Neural cell (in vitro differentiated cells): ENCODE results near the gene PRR15L. TPM values are rescaled to one million over a fixed set of nuclear protein-coding genes. Genes with fewer than 3 reads are reported as not detected.
"Not testable (repeated sequence)": the region's sequence is repeated elsewhere in the genome, so short reads cannot be mapped to it uniquely, and the experiment has no call there.

Experiments
- H2AFZ ChIP-seq: fragments of 200-600, 300-800 bp; sonication (generic), shearing (Covaris generic); 2 replicates; pipeline ENCODE4 v1.6.0; 2014; ENCODE audit warnings: low read depth, mild to moderate bottlenecking, antibody characterized with exemption, low read length, moderate library complexity
- H3F3A ChIP-seq: fragments of 200-600 bp; shearing (Covaris generic); 2 replicates; pipeline ENCODE4 v1.6.1; 2016; ENCODE audit warnings: mild to moderate bottlenecking, moderate library complexity, mixed read lengths, antibody characterized with exemption, low read length; ENCODE audit not compliant: insufficient read depth, poor library complexity, severe bottlenecking
- H3K27ac ChIP-seq: fragments of 200-600, 300-800 bp; sonication (generic), shearing (Covaris generic); 2 replicates; pipeline ENCODE4 v1.5.1; 2014; ENCODE audit warnings: mild to moderate bottlenecking, low read length, moderate library complexity
- H3K27me3 ChIP-seq: fragments of 300-800, 200-600 bp; sonication (generic), shearing (Covaris generic); 2 replicates; pipeline ENCODE4 v1.6.0; 2014; ENCODE audit warnings: mild to moderate bottlenecking, low read depth, low read length, moderate library complexity; ENCODE audit not compliant: insufficient read depth
- H3K36me3 ChIP-seq: fragments of 300-800, 200-600 bp; sonication (generic), shearing (Covaris generic); 2 replicates; pipeline ENCODE4 v1.5.1; 2014; ENCODE audit warnings: mild to moderate bottlenecking, antibody characterized with exemption, low read length, moderate library complexity; ENCODE audit not compliant: insufficient read depth
- H3K4me2 ChIP-seq: fragments of 300-800, 200-600 bp; sonication (generic), shearing (Covaris generic); 2 replicates; pipeline ENCODE4 v1.6.0; 2014; ENCODE audit warnings: mild to moderate bottlenecking, low read length
- H3K4me3 ChIP-seq: fragments of 300-800, 200-600 bp; sonication (generic), shearing (Covaris generic); 2 replicates; pipeline ENCODE4 v1.5.1; 2014; ENCODE audit warnings: mild to moderate bottlenecking, low read length, moderate library complexity
- H3K79me2 ChIP-seq: fragments of 200-600 bp; shearing (Covaris generic); replicated peaks from 2 replicates; pipeline ENCODE4 v1.6.0; 2014; ENCODE audit warnings: mild to moderate bottlenecking, low read length, moderate library complexity; ENCODE audit not compliant: insufficient read depth
- H3K9ac ChIP-seq: fragments of 300-800, 200-600 bp; sonication (generic), shearing (Covaris generic); 2 replicates; pipeline ENCODE4 v1.6.1; 2016; ENCODE audit warnings: mild to moderate bottlenecking, low read length, mixed read lengths
- H3K9me2 ChIP-seq: fragments of 200-600 bp; shearing (Covaris generic); 2 replicates; pipeline ENCODE4 v1.6.1; 2016; ENCODE audit warnings: mild to moderate bottlenecking, low read length, mixed read lengths; ENCODE audit not compliant: insufficient read depth
- H3K9me3 ChIP-seq: fragments of 200-600, 300-800 bp; sonication (generic), shearing (Covaris generic); 2 replicates; pipeline ENCODE4 v1.6.1; 2016; ENCODE audit warnings: mild to moderate bottlenecking, mixed run types, low read length, moderate library complexity, mixed read lengths
- H4K20me1 ChIP-seq: fragments of 200-600 bp; shearing (Covaris generic); 2 replicates; pipeline ENCODE4 v1.6.1; 2016; ENCODE audit warnings: mild to moderate bottlenecking, mixed run types; ENCODE audit not compliant: insufficient read depth
- CTCF ChIP-seq: fragments of 450-650 bp; IDR thresholded peaks from 2 replicates; pipeline ENCODE4 v1.5.1; 2014; ENCODE audit warnings: antibody characterized with exemption, mild to moderate bottlenecking, moderate library complexity; ENCODE audit not compliant: poor library complexity, severe bottlenecking
- EP300 ChIP-seq: fragments of 450-650 bp; conservative IDR thresholded peaks from 2 replicates; pipeline ENCODE4 v1.6.1; 2014; ENCODE audit warnings: antibody characterized with exemption, mild to moderate bottlenecking, moderate library complexity; ENCODE audit not compliant: poor library complexity, severe bottlenecking
- EZH2 ChIP-seq: fragments of 200-600, 300-800 bp; shearing (Covaris generic), sonication (generic); IDR thresholded peaks from 2 replicates; pipeline ENCODE4 v1.6.1; 2014; ENCODE audit warnings: antibody characterized with exemption, low read length, borderline replicate concordance, mild to moderate bottlenecking; ENCODE audit not compliant: insufficient read depth, poor library complexity, severe bottlenecking
- MXI1 ChIP-seq: fragments of 450-650 bp; conservative IDR thresholded peaks from 2 replicates; pipeline ENCODE4 v1.6.1; 2014; ENCODE audit warnings: antibody characterized with exemption, mild to moderate bottlenecking; ENCODE audit not compliant: poor library complexity, severe bottlenecking
- POLR2AphosphoS5 ChIP-seq: IDR thresholded peaks from 2 replicates; pipeline ENCODE4 v1.6.1; 2012
- RAD21 ChIP-seq: fragments of 450-650 bp; conservative IDR thresholded peaks from 2 replicates; pipeline ENCODE4 v1.6.1; 2014; ENCODE audit warnings: antibody characterized with exemption, mild to moderate bottlenecking, moderate library complexity
- REST ChIP-seq: IDR thresholded peaks from 2 replicates; pipeline ENCODE4 v1.6.1; 2012; ENCODE audit warnings: borderline replicate concordance
- SMC3 ChIP-seq: fragments of 450-650 bp; conservative IDR thresholded peaks from 2 replicates; pipeline ENCODE4 v1.6.1; 2014; ENCODE audit warnings: antibody characterized with exemption, mild to moderate bottlenecking, moderate library complexity; ENCODE audit not compliant: poor library complexity
- TAF1 ChIP-seq: IDR thresholded peaks from 2 replicates; pipeline ENCODE4 v1.6.1; 2012; ENCODE audit warnings: low read depth
- polyA plus RNA-seq: library from polyadenylated mRNA; depleted of rRNA; stranded (reverse); fragments of >200 nt; gene quantifications from 2 replicates; pipeline ENCODE4 v1.2.3, GENCODE V29; 2014

Gene PRR15L
- polyA plus RNA-seq, 1 donor from 2014 or later, result not detected

GRCh38 chr17:48002916-48003416, 45.3 kb upstream of the PRR15L start:
- peaks cover 8% of the 10 kb centered on the region for H3F3A ChIP-seq
- peak overlapping the region; percentile 46 for H2AFZ ChIP-seq
- H3K4me2 ChIP-seq, result no peak overlapping the region
- H3K9me2 ChIP-seq, result no peaks in the 10 kb centered on the region
- H3K36me3 ChIP-seq, result no peaks in the 10 kb centered on the region
- TF ChIP-seq CTCF (no peak), SMC3 (no peak), EP300 (no peak), EZH2 (no peak), REST (no peak), TAF1 (no peak), POLR2AphosphoS5 (no peak), RAD21 (no peak), MXI1 (no peak)
- H3K9me3 ChIP-seq, result no peaks in the 10 kb centered on the region
- H3K79me2 ChIP-seq, result no peaks in the 10 kb centered on the region
- H3K4me3 ChIP-seq, result peak overlapping the region; percentile 14
- H3K27me3 ChIP-seq, result no peaks in the 10 kb centered on the region
- peak overlapping the region; percentile 40 for H3K27ac ChIP-seq
- no peaks in the 10 kb centered on the region for H4K20me1 ChIP-seq
- H3K9ac ChIP-seq, result peak overlapping the region; percentile 35

- no peaks in the 10 kb centered on the region for H3K27me3 ChIP-seq
- no peaks in the 10 kb centered on the region for H3K36me3 ChIP-seq
- TF ChIP-seq POLR2AphosphoS5, result no peak
- peak overlapping the region; percentile 14 for H3K4me3 ChIP-seq
- H2AFZ ChIP-seq, result peak overlapping the region; percentile 46
- no peaks in the 10 kb centered on the region for H4K20me1 ChIP-seq
- H3K9me3 ChIP-seq, result no peaks in the 10 kb centered on the region
- peaks cover 8% of the 10 kb centered on the region for H3F3A ChIP-seq
- H3K4me2 ChIP-seq, result no peak overlapping the region
- H3K27ac ChIP-seq, result peak overlapping the region; percentile 40
- H3K9ac ChIP-seq, result peak overlapping the region; percentile 35
- no peaks in the 10 kb centered on the region for H3K79me2 ChIP-seq
- H3K9me2 ChIP-seq, result no peaks in the 10 kb centered on the region
These were observed 44.7 kb upstream of the PRR15L start for GRCh38 chr17:48002266-48002915.

GRCh38 chr17:48001657-48002056, 44.0 kb upstream of the PRR15L start:
- not testable (repeated sequence) for H4K20me1 ChIP-seq, H3K9me3 ChIP-seq, H3K4me2 ChIP-seq, H3K27me3 ChIP-seq, H3K27ac ChIP-seq, H3K36me3 ChIP-seq, H2AFZ ChIP-seq, H3K9me2 ChIP-seq, H3K4me3 ChIP-seq, H3F3A ChIP-seq, H3K9ac ChIP-seq, H3K79me2 ChIP-seq
